Esophagus muscularis mucosa (tissue), 4 donors: ENCODE data around the gene DAB2IP.

Experiments used
- CTCF ChIP-seq, 3 experiments: fragments of 200-600 bp in 2 of 3; fragments of 450-650 bp in 1 of 3; sonication (generic) in 2 of 3; IDR thresholded peaks; one replicate each; pipeline ENCODE4 v1.5.1; 2017 to 2019; ENCODE audit warnings: antibody characterized with exemption in 3 of 3, mild to moderate bottlenecking in 2 of 3, moderate library complexity in 1 of 3
- EP300 ChIP-seq: sonication (generic); formaldehyde crosslinking; IDR thresholded peaks from one replicate; pipeline ENCODE4 v1.6.1; 2017; ENCODE audit warnings: antibody characterized with exemption
- POLR2A ChIP-seq: fragments of 450-650 bp; IDR thresholded peaks from one replicate; pipeline ENCODE4 v1.6.1; 2017; ENCODE audit warnings: antibody characterized with exemption, moderate library complexity, mild to moderate bottlenecking, low read depth
- POLR2AphosphoS5 ChIP-seq, 2 donors: sonication (generic); formaldehyde crosslinking; IDR thresholded peaks; one replicate each; pipeline ENCODE4 v1.6.1; 2017; ENCODE audit warnings: antibody characterized with exemption in 2 of 2

GRCh38 chr9:121635300-121635876 lies 16.0 kb upstream of the DAB2IP start:
- TF ChIP-seq CTCF (IDR thresholded peaks at IDR 0.05), result no peak
- TF ChIP-seq POLR2AphosphoS5 (IDR thresholded peaks at IDR 0.05), result no peak
- TF ChIP-seq POLR2A, result no peak
- TF ChIP-seq EP300, result no peak
